Smooth muscle cell (in vitro differentiated cells): ENCODE results near the gene ZNRF2. TPM values are rescaled to one million over a fixed set of nuclear protein-coding genes. Genes with fewer than 3 reads are reported as not detected.

Experiments
- DNase-seq: peaks from one replicate; lab custom pipeline; 2025; ENCODE audit not compliant: unreplicated experiment; lab: John Stamatoyannopoulos, UW
- H2AFZ ChIP-seq: fragments of 200-600 bp; sonication (generic); 2 replicates; pipeline ENCODE4 v1.6.0; 2016; ENCODE audit warnings: antibody characterized with exemption, low read depth, mild to moderate bottlenecking
- H3F3A ChIP-seq: fragments of 200-600 bp; sonication (generic); 2 replicates; pipeline ENCODE4 v1.6.0; 2017; ENCODE audit warnings: antibody characterized with exemption, low read depth
- H3K27ac ChIP-seq: fragments of 200-600 bp; sonication (generic); 2 replicates; pipeline ENCODE4 v1.5.1; 2016; ENCODE audit warnings: low read depth, mild to moderate bottlenecking
- H3K27me3 ChIP-seq: fragments of 200-600 bp; sonication (generic); 2 replicates; pipeline ENCODE4 v1.6.1; 2016; ENCODE audit warnings: low read depth, mild to moderate bottlenecking
- H3K36me3 ChIP-seq: fragments of 200-600 bp; sonication (generic); 2 replicates; pipeline ENCODE4 v1.5.1; 2016; ENCODE audit warnings: low read depth
- H3K4me1 ChIP-seq: fragments of 200-600 bp; sonication (generic); 2 replicates; pipeline ENCODE4 v1.5.1; 2016; ENCODE audit warnings: low read depth
- H3K4me2 ChIP-seq: fragments of 200-600 bp; sonication (generic); 2 replicates; pipeline ENCODE4 v1.6.0; 2016; ENCODE audit warnings: mild to moderate bottlenecking
- H3K4me3 ChIP-seq: fragments of 200-600 bp; sonication (generic); 2 replicates; pipeline ENCODE4 v1.5.1; 2016; ENCODE audit warnings: mild to moderate bottlenecking
- H3K79me2 ChIP-seq: fragments of 200-600 bp; sonication (generic); 2 replicates; pipeline ENCODE4 v1.6.0; 2016; ENCODE audit warnings: low read depth, mild to moderate bottlenecking
- H3K9ac ChIP-seq: fragments of 200-600 bp; sonication (generic); 2 replicates; pipeline ENCODE4 v1.6.0; 2016; ENCODE audit warnings: low read depth
- H3K9me3 ChIP-seq: fragments of 200-600 bp; sonication (generic); replicated peaks from 2 replicates; pipeline ENCODE4 v1.5.1; 2016; ENCODE audit warnings: low read depth
- H4K20me1 ChIP-seq: fragments of 200-600 bp; sonication (generic); 2 replicates; pipeline ENCODE4 v1.6.0; 2016; ENCODE audit warnings: low read depth
- CTCF ChIP-seq: fragments of 200-600 bp; sonication (generic); IDR thresholded peaks from 2 replicates; pipeline ENCODE4 v1.5.1; 2017; ENCODE audit warnings: borderline replicate concordance, mild to moderate bottlenecking, antibody characterized with exemption; ENCODE audit not compliant: insufficient read depth, poor library complexity, severe bottlenecking
- WGBS: methylation state at CpG from one replicate; pipeline ENCODE4 v1.1.7; 2016; ENCODE audit warnings: low lambda C conversion rate; 5-methylcytosine and 5-hydroxymethylcytosine counted together
- polyA plus RNA-seq: library from polyadenylated mRNA; unstranded; fragments of >200 nt; fragmentation: Nextera tagmentation; extraction: Ambion mirVana; gene quantifications from 2 replicates; pipeline ENCODE4 v1.2.1, GENCODE V29; 2016
- total RNA-seq: library from RNA; depleted of rRNA; stranded (reverse); fragments of >200 nt; gene quantifications from 2 replicates; pipeline ENCODE4 v1.2.3, GENCODE V29; 2014

ZNRF2 gene
- total and polyA plus RNA-seq, 2 experiments from 2014 or later = 2.1 to 13.5 TPM

GRCh38 chr7:30406664-30407425, 122.4 kb downstream of the ZNRF2 start:
- Histone ChIP-seq H3K79me2 (no peaks in the 10 kb centered on the region), H3K9me3 (no peaks in the 10 kb centered on the region), H3K9ac (no peak overlapping the region), H3K36me3 (no peaks in the 10 kb centered on the region), H2AFZ (no peak overlapping the region), H3K4me2 (no peak overlapping the region), H3F3A (no peaks in the 10 kb centered on the region), H4K20me1 (no peaks in the 10 kb centered on the region), H3K4me3 (no peak overlapping the region), H3K27me3 (peaks cover 4% of the 10 kb centered on the region), H3K4me1 (no peaks in the 10 kb centered on the region), H3K27ac (peak overlapping the region; percentile 62)
- no peak for TF ChIP-seq CTCF
- WGBS = 88% methylated on average over 13 of the region's 13 CpGs
- DNase-seq = no peak

GRCh38 chr7:30411173-30411572, 126.8 kb downstream of the ZNRF2 start:
- Histone ChIP-seq H3K36me3 (no peaks in the 10 kb centered on the region), H3K9ac (no peak overlapping the region), H2AFZ (no peak overlapping the region), H3K4me3 (no peak overlapping the region), H3K4me2 (no peak overlapping the region), H3K79me2 (no peaks in the 10 kb centered on the region), H3K27ac (no peak overlapping the region), H3K9me3 (no peaks in the 10 kb centered on the region), H4K20me1 (no peaks in the 10 kb centered on the region), H3K27me3 (peaks cover 4% of the 10 kb centered on the region), H3F3A (no peaks in the 10 kb centered on the region), H3K4me1 (peaks cover 3% of the 10 kb centered on the region)
- TF ChIP-seq CTCF = no peak
- WGBS = 90% methylated on average over 2 of the region's 2 CpGs
- no peak for DNase-seq

- no peak overlapping the region for H3K27ac ChIP-seq
- no peak overlapping the region for H3K4me2 ChIP-seq
- peaks cover 4% of the 10 kb centered on the region for H3K27me3 ChIP-seq
- H4K20me1 ChIP-seq = no peaks in the 10 kb centered on the region
- peaks cover 3% of the 10 kb centered on the region for H3K4me1 ChIP-seq
- WGBS = 83% methylated on average over 3 of the region's 3 CpGs
- no peaks in the 10 kb centered on the region for H3K36me3 ChIP-seq
- H3K4me3 ChIP-seq = no peak overlapping the region
- DNase-seq = no peak
- H2AFZ ChIP-seq = no peak overlapping the region
- no peaks in the 10 kb centered on the region for H3K9me3 ChIP-seq
- no peak for TF ChIP-seq CTCF
- no peak overlapping the region for H3K9ac ChIP-seq
- no peaks in the 10 kb centered on the region for H3F3A ChIP-seq
- no peaks in the 10 kb centered on the region for H3K79me2 ChIP-seq
Measured at GRCh38 chr7:30411897-30412296, 127.5 kb downstream of the ZNRF2 start.

- H3K9me3 ChIP-seq = no peaks in the 10 kb centered on the region
- peaks cover 3% of the 10 kb centered on the region for H3K4me1 ChIP-seq
- H3K4me2 ChIP-seq = no peak overlapping the region
- no peaks in the 10 kb centered on the region for H3K79me2 ChIP-seq
- no peak overlapping the region for H3K27ac ChIP-seq
- no peaks in the 10 kb centered on the region for H3K36me3 ChIP-seq
- H3K27me3 ChIP-seq = peaks cover 4% of the 10 kb centered on the region
- peak; percentile 49 for TF ChIP-seq CTCF
- no peaks in the 10 kb centered on the region for H3F3A ChIP-seq
- no peaks in the 10 kb centered on the region for H4K20me1 ChIP-seq
- no peak overlapping the region for H3K9ac ChIP-seq
- WGBS = 53% methylated on average over 5 of the region's 5 CpGs
- H3K4me3 ChIP-seq = no peak overlapping the region
- no peak for DNase-seq
- no peak overlapping the region for H2AFZ ChIP-seq
Measured at GRCh38 chr7:30412782-30413504, 128.5 kb downstream of the ZNRF2 start.
